HepG2 (cell line): ENCODE results near the gene SREBF1. TPM values are rescaled to one million over a fixed set of nuclear protein-coding genes. Genes with fewer than 3 reads are reported as not detected.

Experiments
- ATAC-seq: fragments of 200-7000 bp; cut with Tn5 transposase; 3 replicates; pipeline ENCODE4 v1.9.1; 2020; ENCODE audit warnings: mild to moderate bottlenecking, moderate library complexity
- BruUV-seq: library from RNA; stranded (reverse); fragments of 400-500 nt; replicated peaks from 2 replicates; lab custom pipeline; 2021; lab: Mats Ljungman, UMichigan
- CTCF ChIA-PET: fragments of 300-600 bp; formaldehyde crosslinking; extraction: SDS; loops from one replicate; lab custom pipeline; 2021; ENCODE audit warnings: low total read pairs, inconsistent platforms, low intra/inter-chr PET ratio; lab: Yijun Ruan, JAX
- POLR2A ChIA-PET: fragments of 350-600 bp; sonication (Branson Sonifier 250); formaldehyde crosslinking; loops from one replicate; lab custom pipeline; 2020; ENCODE audit warnings: antibody characterized with exemption, inconsistent platforms; lab: Yijun Ruan, JAX
- DNase-seq: peaks from one replicate; pipeline ENCODE4 v3.0.0-alpha.2; 2015; ENCODE audit warnings: low spot score
- FAIRE-seq: peaks from 3 replicates; lab custom pipeline; 2011; peaks lifted over from hg19 to GRCh38; lab: Jason Lieb, UNC
- H2AFZ ChIP-seq: one replicate; pipeline ENCODE4 v1.6.1; 2011; ENCODE audit warnings: low read length, inconsistent platforms
- H3K27ac ChIP-seq: fragments of 300-600 bp; 3 replicates; pipeline ENCODE4 v1.8.0; 2011; ENCODE audit warnings: mixed run types, mild to moderate bottlenecking, mixed read lengths, low read length, inconsistent platforms; ENCODE audit not compliant: insufficient read depth; ENCODE audit errors: extremely low read length
- H3K27me3 ChIP-seq, 2 experiments: fragments of 200-600 bp in 1 of 2; 2 replicates in 1 of 2; 3 replicates in 1 of 2; pipeline versions ENCODE4 v1.6.0 to v1.8.0; 2011; ENCODE audit warnings: low read length in 2 of 2, mild to moderate bottlenecking in 2 of 2, moderate library complexity in 2 of 2, inconsistent platforms in 1 of 2; ENCODE audit not compliant: insufficient read depth in 2 of 2, control insufficient read depth in 1 of 2
- H3K36me3 ChIP-seq, 2 experiments: fragments of 200-600 bp in 1 of 2; replicated peaks in 1 of 2; 2 replicates in 1 of 2; 3 replicates in 1 of 2; pipeline versions ENCODE4 v1.5.1 to v1.8.0; 2011; ENCODE audit warnings: low read length in 2 of 2, inconsistent platforms in 1 of 2; ENCODE audit not compliant: insufficient read depth in 2 of 2, control insufficient read depth in 1 of 2
- H3K4me1 ChIP-seq: 2 replicates; pipeline ENCODE4 v1.5.1; 2012; ENCODE audit warnings: low read length, inconsistent platforms; ENCODE audit not compliant: insufficient read depth
- H3K4me2 ChIP-seq: 2 replicates; pipeline ENCODE4 v1.6.0; 2011; ENCODE audit warnings: low read depth, low read length, inconsistent platforms
- H3K4me3 ChIP-seq, 3 experiments: fragments of 200-600 bp in 1 of 3; sonication (generic), shearing (Covaris generic) in 1 of 3; replicated peaks in 1 of 3; 2 replicates each; pipeline ENCODE4 v1.5.1; 2011 to 2016; ENCODE audit warnings: low read length in 3 of 3, inconsistent platforms in 2 of 3, low read depth in 2 of 3, mild to moderate bottlenecking in 2 of 3, control low read depth in 1 of 3, mixed read lengths in 1 of 3; ENCODE audit not compliant: insufficient read depth in 1 of 3
- H3K79me2 ChIP-seq: one replicate; pipeline ENCODE4 v1.6.1; 2011; ENCODE audit warnings: low read length, inconsistent platforms; ENCODE audit not compliant: insufficient read depth
- H3K9ac ChIP-seq: 2 replicates; pipeline ENCODE4 v1.6.0; 2011; ENCODE audit warnings: mild to moderate bottlenecking, low read depth, low read length, inconsistent platforms; ENCODE audit not compliant: insufficient read depth
- H3K9me3 ChIP-seq: 2 replicates; pipeline ENCODE4 v1.5.1; 2012; ENCODE audit warnings: mild to moderate bottlenecking, low read length
- H4K20me1 ChIP-seq: 2 replicates; pipeline ENCODE4 v1.6.0; 2011; ENCODE audit warnings: inconsistent platforms, mild to moderate bottlenecking, low read length, moderate library complexity; ENCODE audit not compliant: insufficient read depth
- ATF5 ChIP-seq: sonication (generic); formaldehyde crosslinking; IDR thresholded peaks from 2 replicates; pipeline ENCODE4 v1.4.0; 2020; ENCODE audit warnings: mild to moderate bottlenecking, low read depth, missing genetic modification reagents
- CREBL2 ChIP-seq: sonication (generic); formaldehyde crosslinking; IDR thresholded peaks from 2 replicates; pipeline ENCODE4 v1.8.1; 2023; ENCODE audit warnings: missing genetic modification reagents, mild to moderate bottlenecking, borderline replicate concordance
- ELF3 ChIP-seq: IDR thresholded peaks from 2 replicates; pipeline ENCODE4 v1.6.1; 2016; ENCODE audit warnings: missing genetic modification reagents, missing compliant biosample characterization
- GATAD1 ChIP-seq: IDR thresholded peaks from 2 replicates; pipeline ENCODE4 v1.6.1; 2016; ENCODE audit warnings: missing genetic modification reagents, missing compliant biosample characterization
- MATR3 ChIP-seq: sonication (generic); formaldehyde crosslinking; IDR thresholded peaks from 2 replicates; pipeline ENCODE4 v1.4.0; 2020; ENCODE audit warnings: missing genetic modification reagents
- NBN ChIP-seq: fragments of 450-650 bp; conservative IDR thresholded peaks from 2 replicates; pipeline ENCODE4 v1.6.1; 2017
- NFRKB ChIP-seq: fragments of 450-650 bp; IDR thresholded peaks from 2 replicates; pipeline ENCODE4 v1.6.1; 2017
- PRDM10 ChIP-seq: sonication (generic); formaldehyde crosslinking; IDR thresholded peaks from 2 replicates; pipeline ENCODE4 v1.4.0; 2020; ENCODE audit warnings: low read depth, missing genetic modification reagents
- TIGD3 ChIP-seq: sonication (generic); formaldehyde crosslinking; IDR thresholded peaks from 2 replicates; pipeline ENCODE4 v1.5.1; 2020; ENCODE audit warnings: mild to moderate bottlenecking, missing genetic modification reagents, borderline replicate concordance
- ZNF256 ChIP-seq: sonication (generic); formaldehyde crosslinking; conservative IDR thresholded peaks from 2 replicates; pipeline ENCODE4 v1.4.0; 2020; ENCODE audit warnings: missing genetic modification reagents
- ZNF564 ChIP-seq: sonication (generic); formaldehyde crosslinking; IDR thresholded peaks from 2 replicates; pipeline ENCODE4 v1.8.1; 2023; ENCODE audit warnings: mild to moderate bottlenecking, missing genetic modification reagents
- WGBS: methylation state at CpG from one replicate; pipeline ENCODE4 v1.1.6; 2017; ENCODE audit warnings: low lambda C conversion rate; 5-methylcytosine and 5-hydroxymethylcytosine counted together
- in situ Hi-C: cut with HindIII; loops from 2 replicates; pipeline ENCODE4 v1.10.0; 2017; ENCODE audit warnings: low pct_unique_long_range_greater_than_20kb; ENCODE audit not compliant: extremely low pct_ligation_motif_present
- intact Hi-C: fragments of 100-400 bp; cut with micrococcal nuclease; formaldehyde crosslinking; loops from one replicate; pipeline ENCODE4 v1.10.0; 2022; ENCODE audit not compliant: unreplicated experiment
- polyA plus RNA-seq, 8 experiments: library from polyadenylated mRNA; depleted of rRNA in 3 of 8; stranded (reverse) in 7 of 8; unstranded in 1 of 8; fragments of >200 nt; fragmentation: Illumina TruSeq in 4 of 8; extraction: Trizol in 4 of 8; gene quantifications; 2 replicates each; pipeline versions ENCODE4 v1.2.1 to v1.2.3, GENCODE V29; 2011 to 2016; ENCODE audit warnings: low read depth in 4 of 8, missing spikeins in 1 of 8, mixed read lengths in 1 of 8; ENCODE audit not compliant: insufficient read depth in 1 of 8
- total RNA-seq, 5 experiments: library from RNA; depleted of rRNA; stranded (reverse); fragments of >200 nt; fragmentation: Illumina TruSeq; extraction: Trizol; gene quantifications; 2 replicates each; pipeline ENCODE4 v1.2.3, GENCODE V29; 2016; ENCODE audit warnings: low read depth in 1 of 5

The SREBF1 gene
- total and polyA plus RNA-seq, 2 of the 13 experiments (the other 11 are each of a cell fraction or from before 2014, with no cell fraction given): 34.3 to 38.0 TPM

- BruUV-seq: no TSS peak
- WGBS: 87% methylated on average over 3 of the region's 3 CpGs
- POLR2A ChIA-PET: no interaction called here
- Histone ChIP-seq H3K4me1 (peaks cover 9% of the 10 kb centered on the region), H3K27ac (no peak overlapping the region), H4K20me1 (no peaks in the 10 kb centered on the region), H3K9me3 (no peaks in the 10 kb centered on the region), H3K4me2 (no peak overlapping the region), H3K4me3 (no peak overlapping the region), H3K9ac (no peak overlapping the region), H3K36me3 (no peaks in the 10 kb centered on the region), H2AFZ (no peak overlapping the region), H3K27me3 (no peaks in the 10 kb centered on the region), H3K79me2 (no peaks in the 10 kb centered on the region)
- intact Hi-C loops (no loop called here), in situ Hi-C loops (no loop called here)
- CTCF ChIA-PET: no interaction called here
- no peak for FAIRE-seq
- ATAC-seq: no peak
- no peak for DNase-seq
- no peak for TF ChIP-seq TIGD3 (CRISPR knock-in tag)
- no peak for TF ChIP-seq CREBL2 (CRISPR knock-in tag)
- TF ChIP-seq NFRKB: no peak
- TF ChIP-seq ZNF256 (CRISPR knock-in tag): no peak
- no peak for TF ChIP-seq MATR3 (CRISPR knock-in tag)
- no peak for TF ChIP-seq ELF3 (CRISPR knock-in tag)
- no peak for TF ChIP-seq GATAD1 (CRISPR knock-in tag)
- no peak for TF ChIP-seq NBN
- TF ChIP-seq ZNF564 (CRISPR knock-in tag): no peak
- TF ChIP-seq PRDM10 (CRISPR knock-in tag): no peak
- no peak for TF ChIP-seq ATF5 (CRISPR knock-in tag)
Observed at GRCh38 chr17:17871913-17872312, 35.1 kb upstream of the SREBF1 start.
